Activated CD4-positive, alpha-beta memory T cell treated with anti-CD3 and anti-CD28 coated beads, Interleukin-2, amount 10 ng/mL, durations not matched to agents 7 days and 5 days (primary cell): Measurements from ENCODE around the gene IGLON5. TPM values are rescaled to one million over a fixed set of nuclear protein-coding genes. Genes with fewer than 3 reads are reported as not detected.

Experiments
- CTCF ChIA-PET: fragments of 350-600 bp; sonication (Branson Sonifier 250); formaldehyde crosslinking; loops from one replicate; lab custom pipeline; 2021; ENCODE audit warnings: antibody characterized with exemption, inconsistent platforms; lab: Charles Lee
- POLR2A ChIA-PET: fragments of 350-600 bp; sonication (Branson Sonifier 250); formaldehyde crosslinking; loops from one replicate; lab custom pipeline; 2021; ENCODE audit warnings: antibody characterized with exemption; lab: Charles Lee
- DNase-seq: peaks from one replicate; pipeline ENCODE4 v3.0.0-alpha.2; 2020
- H3K27ac Mint-ChIP-seq: one replicate; pipeline ENCODE4 v1.8.0; 2021; ENCODE audit warnings: mild to moderate bottlenecking, mixed read lengths
- H3K27me3 Mint-ChIP-seq: one replicate; pipeline ENCODE4 v1.8.0; 2021; ENCODE audit warnings: mixed read lengths
- H3K36me3 Mint-ChIP-seq: one replicate; pipeline ENCODE4 v1.8.0; 2021; ENCODE audit warnings: low read depth, mixed read lengths
- H3K4me1 Mint-ChIP-seq: one replicate; pipeline ENCODE4 v1.8.0; 2021; ENCODE audit warnings: mixed read lengths
- H3K4me3 Mint-ChIP-seq: one replicate; pipeline ENCODE4 v1.8.0; 2021; ENCODE audit warnings: mild to moderate bottlenecking, mixed read lengths
- H3K9me3 Mint-ChIP-seq: one replicate; pipeline ENCODE4 v1.8.0; 2021; ENCODE audit warnings: mixed read lengths
- total RNA-seq, 2 experiments: library from RNA; stranded (reverse); gene quantifications; one replicate each; pipeline ENCODE4 v1.2.3, GENCODE V29; 2021

The IGLON5 gene
- total RNA-seq, 2 experiments from 2014 or later, result 0.68 to 0.81 TPM

- CTCF ChIA-PET, result no interaction called here
- Mint-ChIP-seq H3K4me3 (no peak overlapping the region), H3K4me1 (no peaks in the 10 kb centered on the region), H3K9me3 (no peaks in the 10 kb centered on the region), H3K27ac (no peak overlapping the region), H3K27me3 (no peaks in the 10 kb centered on the region), H3K36me3 (peaks cover 27% of the 10 kb centered on the region)
- no peak for DNase-seq
- POLR2A ChIA-PET, result no interaction called here
These were observed 35.3 kb downstream of the IGLON5 start for GRCh38 chr19:51346742-51347141.

DNA sequence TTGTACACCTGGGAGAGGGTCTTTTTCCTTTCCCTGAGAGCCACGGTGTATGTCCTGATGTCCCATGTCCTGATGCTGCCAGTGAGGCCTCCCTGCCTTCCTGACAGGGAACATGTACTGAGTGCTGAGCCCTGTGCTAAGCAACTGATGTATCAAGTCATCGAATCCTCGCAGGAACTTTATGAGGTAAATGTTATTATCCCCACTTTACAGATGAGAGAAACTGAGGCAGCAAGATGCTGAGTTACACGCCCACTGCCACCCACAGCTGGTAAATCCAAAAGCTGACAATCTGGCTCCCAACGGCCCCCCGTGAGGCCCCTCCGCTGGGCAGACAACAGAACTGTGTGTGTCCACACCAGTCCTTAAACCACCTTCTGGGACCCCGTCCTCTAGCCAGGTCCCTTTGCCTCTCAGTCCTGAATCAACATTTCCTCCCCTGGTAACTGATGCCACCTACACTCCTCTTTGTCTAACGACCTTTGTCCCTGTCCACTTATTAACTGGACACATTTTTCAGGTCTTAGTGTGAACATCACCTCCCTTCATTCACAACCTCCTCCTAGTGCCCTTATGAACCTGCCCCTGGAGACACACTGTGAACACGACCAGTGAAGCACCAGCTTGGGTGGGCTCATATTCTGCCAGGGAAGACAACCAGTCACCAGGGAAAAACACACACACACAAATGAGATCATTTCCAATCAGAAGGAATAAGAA lies 35.9 kb downstream of the IGLON5 start:
- ChIA-PET POLR2A (no interaction called here), CTCF (interaction anchor here (1.0 kb wide), 1 partner anchor 51 kb away, joined by 4 read pairs; no protein-coding TSS in a partner anchor)
- Mint-ChIP-seq H3K27me3 (no peaks in the 10 kb centered on the region), H3K36me3 (peaks cover 33% of the 10 kb centered on the region), H3K4me3 (no peak overlapping the region), H3K4me1 (no peaks in the 10 kb centered on the region), H3K27ac (no peak overlapping the region), H3K9me3 (no peaks in the 10 kb centered on the region)
- DNase-seq, result no peak

GRCh38 chr19:51351266-51351990 lies 40.0 kb downstream of the IGLON5 start:
- Mint-ChIP-seq H3K36me3 (peaks cover 35% of the 10 kb centered on the region), H3K27me3 (no peaks in the 10 kb centered on the region), H3K4me1 (peaks cover 20% of the 10 kb centered on the region), H3K27ac (no peak overlapping the region), H3K9me3 (no peaks in the 10 kb centered on the region), H3K4me3 (no peak overlapping the region)
- DNase-seq, result no peak
- ChIA-PET CTCF (interaction anchor here (2.8 kb wide), 1 partner anchor 11 kb away, joined by 9 read pairs; no protein-coding TSS in a partner anchor), POLR2A (interaction anchor here (1.2 to 1.9 kb wide), 5 partner anchors 10 to 66 kb away, joined by 3 to 6 read pairs (median 4); partner anchors contain the start of genes CLDND2, SIGLEC10 and VSIG10L)

- Mint-ChIP-seq H3K36me3 (peaks cover 32% of the 10 kb centered on the region), H3K27ac (no peak overlapping the region), H3K4me1 (peaks cover 27% of the 10 kb centered on the region), H3K9me3 (no peaks in the 10 kb centered on the region), H3K4me3 (no peak overlapping the region), H3K27me3 (no peaks in the 10 kb centered on the region)
- CTCF ChIA-PET, result no interaction called here
- POLR2A ChIA-PET, result interaction anchor here (1.3 kb wide), 1 partner anchor 10 kb away, joined by 3 read pairs; no protein-coding TSS in a partner anchor
- DNase-seq, result no peak
These were observed 41.4 kb downstream of the IGLON5 start for GRCh38 chr19:51352783-51353360.

DNA sequence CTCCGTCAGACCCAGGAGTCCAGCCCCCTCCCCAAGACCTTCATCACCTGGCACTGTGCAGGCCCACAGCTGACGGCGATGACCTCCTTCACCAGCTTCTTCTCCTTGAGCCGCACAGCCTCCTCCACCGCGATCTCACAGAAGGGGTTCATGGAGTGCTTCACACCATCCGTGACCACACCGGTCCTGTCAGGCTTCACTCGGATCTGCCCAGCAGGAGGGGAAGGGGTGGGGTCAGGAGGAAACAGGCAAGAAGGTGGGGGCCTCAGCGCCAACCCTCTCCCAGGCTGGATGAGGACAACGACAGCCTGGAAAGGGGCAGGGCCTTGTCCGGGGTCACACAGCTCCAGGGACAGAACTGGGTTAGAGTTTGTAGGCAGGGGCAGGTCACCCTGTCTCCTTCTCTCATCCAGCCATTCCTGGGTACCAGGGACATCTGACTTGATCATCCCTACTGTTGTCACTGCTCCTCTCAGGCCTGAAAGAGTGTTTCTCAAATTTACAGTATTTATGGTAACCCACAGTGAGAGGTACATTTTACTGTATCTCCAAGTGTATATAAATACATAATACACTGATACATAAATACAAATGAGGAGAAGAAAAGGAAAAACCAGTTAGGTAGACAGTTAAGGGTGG lies 42.8 kb downstream of the IGLON5 start:
- Mint-ChIP-seq H3K27me3 (no peaks in the 10 kb centered on the region), H3K4me3 (no peak overlapping the region), H3K4me1 (peaks cover 28% of the 10 kb centered on the region), H3K9me3 (no peaks in the 10 kb centered on the region), H3K27ac (peak overlapping the region; percentile 72), H3K36me3 (peaks cover 32% of the 10 kb centered on the region)
- ChIA-PET POLR2A (interaction anchor here (1.0 to 1.4 kb wide), 6 partner anchors 10 to 41 kb away, joined by 4 to 9 read pairs (median 4); partner anchors contain the start of genes ETFB and VSIG10L), CTCF (interaction anchor here (1.1 to 1.3 kb wide), 3 partner anchors 11 to 96 kb away, joined by 3 to 8 read pairs (median 3); no protein-coding TSS in a partner anchor)
- no peak for DNase-seq

DNA sequence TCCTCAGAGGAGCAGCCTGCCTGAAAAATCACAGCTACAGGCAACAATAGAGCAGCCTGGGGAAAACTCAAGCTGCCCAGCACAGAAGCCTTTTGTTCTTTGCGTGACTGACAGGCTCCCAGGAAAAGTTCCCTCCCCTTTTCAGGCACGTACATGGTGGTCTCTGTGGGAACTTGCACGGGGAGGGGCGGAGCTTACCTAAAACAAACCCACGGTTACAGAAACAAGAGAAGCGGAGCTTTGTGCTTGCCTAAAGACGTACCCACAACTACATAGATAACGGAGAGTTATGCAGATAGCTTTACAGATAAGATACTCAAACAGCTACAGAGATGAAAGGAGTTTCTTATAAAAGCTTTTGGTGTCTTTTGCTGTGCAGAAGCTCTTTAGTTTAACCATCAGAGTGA lies 43.3 kb downstream of the IGLON5 start:
- POLR2A ChIA-PET, result interaction anchor here (0.6 to 1.4 kb wide), 7 partner anchors 10 to 41 kb away, joined by 3 to 9 read pairs (median 4); partner anchors contain the start of genes ETFB and VSIG10L
- Mint-ChIP-seq H3K4me1 (peaks cover 33% of the 10 kb centered on the region), H3K36me3 (peaks cover 32% of the 10 kb centered on the region), H3K4me3 (no peak overlapping the region), H3K27ac (peak overlapping the region; percentile 72), H3K27me3 (no peaks in the 10 kb centered on the region), H3K9me3 (no peaks in the 10 kb centered on the region)
- CTCF ChIA-PET, result interaction anchor here (1.1 to 1.3 kb wide), 3 partner anchors 11 to 97 kb away, joined by 3 to 8 read pairs (median 3); no protein-coding TSS in a partner anchor
- no peak for DNase-seq

GRCh38 chr19:51356159-51356801 lies 44.8 kb downstream of the IGLON5 start:
- H3K27ac Mint-ChIP-seq, result peak overlapping the region; percentile 26
- no peaks in the 10 kb centered on the region for H3K27me3 Mint-ChIP-seq
- H3K9me3 Mint-ChIP-seq, result no peaks in the 10 kb centered on the region
- POLR2A ChIA-PET, result interaction anchor here (1.2 to 1.7 kb wide), 4 partner anchors 9 to 40 kb away, joined by 3 to 6 read pairs (median 4); partner anchors contain the start of gene ETFB
- CTCF ChIA-PET, result interaction anchor here (1.5 kb wide), 1 partner anchor 9 kb away, joined by 3 read pairs; no protein-coding TSS in a partner anchor
- H3K4me1 Mint-ChIP-seq, result peaks cover 39% of the 10 kb centered on the region
- no peak for DNase-seq
- peaks cover 25% of the 10 kb centered on the region for H3K36me3 Mint-ChIP-seq
- H3K4me3 Mint-ChIP-seq, result no peak overlapping the region

DNA sequence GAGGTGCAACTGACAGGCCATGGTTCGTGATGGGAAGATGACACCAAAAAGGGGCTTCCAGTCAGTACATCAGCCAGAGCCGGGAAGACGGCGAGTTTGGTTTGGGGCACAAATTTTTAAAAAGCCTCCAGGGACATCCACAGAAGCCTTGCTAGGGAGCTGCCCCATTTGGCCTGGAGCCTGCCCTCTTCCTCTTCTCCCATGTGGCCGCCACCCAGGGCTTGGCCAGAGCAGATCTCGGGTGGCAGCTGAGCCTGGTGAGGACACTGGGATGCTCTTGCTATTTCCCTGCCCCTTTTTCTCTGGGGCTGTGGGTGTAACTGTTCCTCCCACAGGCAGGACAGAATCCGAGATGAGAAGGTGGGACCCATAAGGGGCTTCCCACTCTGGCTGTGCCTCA lies 46.5 kb downstream of the IGLON5 start:
- Mint-ChIP-seq H3K4me1 (peaks cover 51% of the 10 kb centered on the region), H3K36me3 (peaks cover 20% of the 10 kb centered on the region), H3K27ac (no peak overlapping the region), H3K27me3 (no peaks in the 10 kb centered on the region), H3K9me3 (no peaks in the 10 kb centered on the region), H3K4me3 (no peak overlapping the region)
- DNase-seq, result no peak
- ChIA-PET POLR2A (interaction anchor here (2.3 to 2.7 kb wide), 2 partner anchors 19 to 37 kb away, joined by 6 to 14 read pairs; no protein-coding TSS in a partner anchor), CTCF (interaction anchor here (0.7 kb wide), 1 partner anchor 64 kb away, joined by 3 read pairs; no protein-coding TSS in a partner anchor)

GRCh38 chr19:51359294-51359693 lies 47.9 kb downstream of the IGLON5 start:
- Mint-ChIP-seq H3K36me3 (peaks cover 23% of the 10 kb centered on the region), H3K4me1 (peaks cover 59% of the 10 kb centered on the region), H3K9me3 (no peaks in the 10 kb centered on the region), H3K27ac (no peak overlapping the region), H3K27me3 (no peaks in the 10 kb centered on the region), H3K4me3 (no peak overlapping the region)
- ChIA-PET CTCF (interaction anchor here (1.0 to 1.9 kb wide), 3 partner anchors 9 to 156 kb away, joined by 4 to 6 read pairs (median 5); no protein-coding TSS in a partner anchor), POLR2A (interaction anchor here (1.0 to 2.7 kb wide), 4 partner anchors 9 to 36 kb away, joined by 3 to 14 read pairs (median 7); partner anchors contain the start of gene NKG7)
- DNase-seq, result no peak

DNA sequence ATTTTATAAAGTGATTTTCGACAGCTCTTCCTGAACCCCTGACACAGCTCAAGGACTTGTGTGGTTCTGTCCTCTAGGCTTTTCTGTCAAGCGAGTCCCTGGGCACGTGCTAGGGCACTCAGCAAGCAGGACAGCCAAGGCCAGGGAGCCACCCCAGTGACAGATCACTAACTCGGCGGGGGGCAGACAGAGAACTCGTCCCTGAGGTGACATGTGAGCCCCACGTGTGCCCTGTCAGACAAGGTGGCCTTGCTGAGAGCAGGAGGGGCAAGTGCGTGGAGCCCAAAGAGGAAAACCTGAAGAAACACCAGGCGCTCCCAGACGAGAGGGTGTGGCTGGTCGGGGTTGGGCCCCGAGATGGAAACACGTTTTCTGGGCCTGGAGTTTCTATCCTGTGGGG lies 49.8 kb downstream of the IGLON5 start:
- peaks cover 20% of the 10 kb centered on the region for H3K36me3 Mint-ChIP-seq
- no peak overlapping the region for H3K27ac Mint-ChIP-seq
- ChIA-PET POLR2A (no interaction called here), CTCF (interaction anchor here (1.2 kb wide), 1 partner anchor 60 kb away, joined by 3 read pairs; no protein-coding TSS in a partner anchor)
- H3K4me1 Mint-ChIP-seq, result peaks cover 55% of the 10 kb centered on the region
- no peaks in the 10 kb centered on the region for H3K27me3 Mint-ChIP-seq
- no peaks in the 10 kb centered on the region for H3K9me3 Mint-ChIP-seq
- no peak overlapping the region for H3K4me3 Mint-ChIP-seq
- no peak for DNase-seq
